Mesothelial cell of epicardium (in vitro differentiated cells): ENCODE results near the gene CLSTN2. TPM values are rescaled to one million over a fixed set of nuclear protein-coding genes. Genes with fewer than 3 reads are reported as not detected.

Experiments used
- DNase-seq, 2 experiments: peaks; one replicate each; pipeline ENCODE4 v3.0.0; 2021; ENCODE audit warnings: low spot score in 2 of 2; ENCODE audit not compliant: unreplicated experiment in 2 of 2
- H3K27ac Mint-ChIP-seq: 2 replicates; pipeline ENCODE4 v1.8.0; 2021; ENCODE audit warnings: mixed read lengths
- H3K27me3 Mint-ChIP-seq: 2 replicates; pipeline ENCODE4 v1.8.0; 2021; ENCODE audit warnings: low read depth, mixed read lengths
- H3K36me3 Mint-ChIP-seq: 2 replicates; pipeline ENCODE4 v1.8.0; 2021; ENCODE audit warnings: mixed read lengths
- H3K4me1 Mint-ChIP-seq: 2 replicates; pipeline ENCODE4 v1.8.0; 2021; ENCODE audit warnings: mixed read lengths
- H3K4me3 Mint-ChIP-seq: 2 replicates; pipeline ENCODE4 v1.8.0; 2021; ENCODE audit warnings: mild to moderate bottlenecking, moderate library complexity, mixed read lengths
- H3K9me3 Mint-ChIP-seq: 2 replicates; pipeline ENCODE4 v1.8.0; 2021; ENCODE audit warnings: mixed read lengths
- total RNA-seq: library from RNA; stranded (reverse); gene quantifications from 3 replicates; pipeline ENCODE4 v1.2.1, GENCODE V29; 2021
- TF ChIP-seq, protein P1 (sequence below): fragments of 200-600 bp; sonication (generic); IDR thresholded peaks from one replicate; pipeline ENCODE4 v1.5.0; 2021; ENCODE audit warnings: antibody characterized with exemption; ENCODE audit not compliant: unreplicated experiment

Gene CLSTN2
- total RNA-seq, 1 donor from 2014 or later: 18.2 TPM

DNA sequence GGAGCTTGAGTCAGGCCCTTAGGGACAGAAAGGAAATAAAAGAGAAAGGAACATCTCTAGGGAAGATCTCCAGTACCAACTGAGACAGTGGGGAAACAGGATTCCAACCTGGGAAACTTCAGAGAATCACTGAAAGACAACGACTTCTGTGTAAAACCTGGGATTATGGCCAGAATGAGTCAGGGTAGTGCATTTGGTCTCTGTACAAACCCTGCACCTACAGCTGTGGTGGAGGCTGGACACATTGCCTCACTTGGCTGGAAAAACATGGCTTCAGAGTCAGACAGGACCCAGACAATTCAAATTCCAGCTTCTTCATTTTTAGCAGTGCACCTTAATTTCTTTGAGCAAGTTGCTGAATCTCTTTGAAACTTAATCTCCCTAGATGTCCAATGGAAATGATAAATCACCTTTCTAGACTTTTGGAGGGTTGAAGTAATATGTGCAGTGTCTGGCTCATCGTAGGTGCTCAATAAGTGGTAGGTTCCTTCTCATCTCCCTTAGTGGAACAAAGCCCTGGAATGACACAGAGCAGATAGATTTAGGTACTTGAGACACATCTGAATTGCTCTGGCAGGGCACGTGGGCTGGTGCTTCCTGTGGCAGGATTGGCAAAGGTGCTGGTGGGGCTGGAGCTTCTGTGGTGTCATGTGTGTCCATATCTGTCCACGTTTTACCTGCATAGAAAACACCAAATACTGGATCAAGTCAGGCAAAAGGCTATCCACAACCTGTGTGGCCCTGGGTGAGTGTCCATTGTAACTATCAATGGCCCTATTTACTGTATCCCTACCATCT lies 6.1 kb upstream of the CLSTN2 start:
- H3K4me1 Mint-ChIP-seq: no peaks in the 10 kb centered on the region
- H3K27ac Mint-ChIP-seq: no peak overlapping the region
- no peaks in the 10 kb centered on the region for H3K9me3 Mint-ChIP-seq
- DNase-seq: no peak
- H3K36me3 Mint-ChIP-seq: no peaks in the 10 kb centered on the region
- peaks cover 19% of the 10 kb centered on the region for H3K27me3 Mint-ChIP-seq
- no peak overlapping the region for H3K4me3 Mint-ChIP-seq
- TF ChIP-seq, protein P1, sequence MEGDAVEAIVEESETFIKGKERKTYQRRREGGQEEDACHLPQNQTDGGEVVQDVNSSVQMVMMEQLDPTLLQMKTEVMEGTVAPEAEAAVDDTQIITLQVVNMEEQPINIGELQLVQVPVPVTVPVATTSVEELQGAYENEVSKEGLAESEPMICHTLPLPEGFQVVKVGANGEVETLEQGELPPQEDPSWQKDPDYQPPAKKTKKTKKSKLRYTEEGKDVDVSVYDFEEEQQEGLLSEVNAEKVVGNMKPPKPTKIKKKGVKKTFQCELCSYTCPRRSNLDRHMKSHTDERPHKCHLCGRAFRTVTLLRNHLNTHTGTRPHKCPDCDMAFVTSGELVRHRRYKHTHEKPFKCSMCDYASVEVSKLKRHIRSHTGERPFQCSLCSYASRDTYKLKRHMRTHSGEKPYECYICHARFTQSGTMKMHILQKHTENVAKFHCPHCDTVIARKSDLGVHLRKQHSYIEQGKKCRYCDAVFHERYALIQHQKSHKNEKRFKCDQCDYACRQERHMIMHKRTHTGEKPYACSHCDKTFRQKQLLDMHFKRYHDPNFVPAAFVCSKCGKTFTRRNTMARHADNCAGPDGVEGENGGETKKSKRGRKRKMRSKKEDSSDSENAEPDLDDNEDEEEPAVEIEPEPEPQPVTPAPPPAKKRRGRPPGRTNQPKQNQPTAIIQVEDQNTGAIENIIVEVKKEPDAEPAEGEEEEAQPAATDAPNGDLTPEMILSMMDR: no peak

DNA sequence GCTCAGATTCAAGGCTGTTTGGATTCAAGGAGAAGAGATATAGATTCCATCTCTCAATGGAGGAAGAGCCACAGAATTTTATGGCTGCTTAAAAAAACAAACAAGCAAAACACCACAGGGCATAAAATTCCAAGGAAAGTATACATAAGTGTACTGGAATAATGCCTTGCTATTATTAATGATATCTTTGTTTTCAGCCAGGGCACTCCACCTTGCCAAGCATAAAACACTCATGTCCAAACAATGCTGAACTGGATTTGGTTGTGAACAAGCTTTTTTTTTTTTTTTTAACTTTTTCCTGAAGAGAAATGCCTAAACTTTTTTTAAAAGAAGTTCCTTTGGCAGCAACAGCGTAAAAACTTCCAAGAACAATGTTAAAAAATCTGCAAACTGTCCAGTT lies 4.8 kb upstream of the CLSTN2 start:
- H3K27ac Mint-ChIP-seq: no peak overlapping the region
- H3K9me3 Mint-ChIP-seq: no peaks in the 10 kb centered on the region
- TF ChIP-seq, protein P1: no peak
- peaks cover 6% of the 10 kb centered on the region for H3K4me1 Mint-ChIP-seq
- H3K4me3 Mint-ChIP-seq: no peak overlapping the region
- peaks cover 23% of the 10 kb centered on the region for H3K27me3 Mint-ChIP-seq
- H3K36me3 Mint-ChIP-seq: no peaks in the 10 kb centered on the region
- DNase-seq: no peak

- TF ChIP-seq, protein P1: no peak
- no peaks in the 10 kb centered on the region for H3K9me3 Mint-ChIP-seq
- H3K27me3 Mint-ChIP-seq: peaks cover 46% of the 10 kb centered on the region
- peaks cover 25% of the 10 kb centered on the region for H3K4me1 Mint-ChIP-seq
- no peak overlapping the region for H3K27ac Mint-ChIP-seq
- H3K4me3 Mint-ChIP-seq: peak overlapping the region; percentile 78
- no peak for DNase-seq
- no peaks in the 10 kb centered on the region for H3K36me3 Mint-ChIP-seq
Observed at GRCh38 chr3:139933766-139934165, 1.2 kb upstream of the CLSTN2 start.

GRCh38 chr3:139934613-139935015 lies 371 bp upstream of the CLSTN2 start:
- H3K4me1 Mint-ChIP-seq: peaks cover 25% of the 10 kb centered on the region
- no peaks in the 10 kb centered on the region for H3K36me3 Mint-ChIP-seq
- peak in 1 of 2 experiments; percentile 43 for DNase-seq
- peaks cover 54% of the 10 kb centered on the region for H3K27me3 Mint-ChIP-seq
- H3K27ac Mint-ChIP-seq: no peak overlapping the region
- no peaks in the 10 kb centered on the region for H3K9me3 Mint-ChIP-seq
- TF ChIP-seq, protein P1: no peak
- peak overlapping the region; percentile 78 for H3K4me3 Mint-ChIP-seq

GRCh38 chr3:139935866-139936817 lies 1.2 kb downstream of the CLSTN2 start:
- H3K4me3 Mint-ChIP-seq: peak overlapping the region; percentile 72
- H3K27me3 Mint-ChIP-seq: peaks cover 59% of the 10 kb centered on the region
- H3K27ac Mint-ChIP-seq: no peak overlapping the region
- DNase-seq: peak; percentile 30 to 61
- H3K9me3 Mint-ChIP-seq: no peaks in the 10 kb centered on the region
- H3K36me3 Mint-ChIP-seq: no peaks in the 10 kb centered on the region
- TF ChIP-seq, protein P1: no peak
- H3K4me1 Mint-ChIP-seq: peaks cover 25% of the 10 kb centered on the region
